ENCODE measurements around the gene IFT57.

GRCh38 chr3:108164391-108164790, 57.8 kb downstream of the IFT57 start:
- TF ChIP-seq NANOG (IDR thresholded peaks at IDR 0.05; ENCODE audit: insufficient read depth, low read depth, low read length, poor library complexity, severe bottlenecking) (no peak), POLR2A (IDR thresholded peaks at IDR 0.05; ENCODE audit: control extremely low read depth in 1 of 2, low read depth in 2 of 2, low read length in 2 of 2) (no peak), EZH2 (IDR thresholded peaks at IDR 0.05; ENCODE audit: low read depth, low read length, severe bottlenecking) (no peak)
